H1 (cell line): ENCODE results near the gene NECAB3. TPM values are rescaled to one million over a fixed set of nuclear protein-coding genes. Genes with fewer than 3 reads are reported as not detected.

Source experiments
- POU5F1 ChIP-seq: IDR thresholded peaks from 2 replicates; pipeline ENCODE4 v1.6.1; 2011; ENCODE audit warnings: low read depth, mild to moderate bottlenecking, low read length, moderate library complexity
- polyA plus RNA-seq, 7 experiments: library from polyadenylated mRNA; depleted of rRNA in 3 of 7; stranded (reverse) in 5 of 7; unstranded in 2 of 7; fragments of >200 nt in 5 of 7; fragments of 200-250 nt in 2 of 7; gene quantifications; 1 replicate in 5 of 7; 2 replicates in 1 of 7; 4 replicates in 1 of 7; pipeline versions ENCODE4 v1.2.1 to v1.2.3, GENCODE V29; 2011 to 2013; ENCODE audit warnings: missing spikeins in 2 of 7, mixed read lengths in 2 of 7
- total RNA-seq: library from RNA; stranded (reverse); fragmentation: NEBNext Ultra II Directional; extraction: Animal tissue kit (Norgen Biotek cat#: 25700); gene quantifications from 2 replicates; pipeline ENCODE4 v1.2.1, GENCODE V29; 2021

The NECAB3 gene
- total and polyA plus RNA-seq, 2 of the 8 experiments (the other 6 are each of a cell fraction or from before 2014, with no cell fraction given), result 20.5 to 46.2 TPM

- TF ChIP-seq POU5F1, result no peak
These were observed 12.7 kb upstream of the NECAB3 start (continued) for GRCh38 chr20:33686984-33687366.
